ENCODE data around the gene CIBAR2.

CIBAR2 gene

GRCh38 chr16:85144026-85144915 is 32.0 kb upstream of the CIBAR2 start:
- no peak for DNase-seq

- no peak for DNase-seq
Observed at GRCh38 chr16:85142771-85143211, 30.5 kb upstream of the CIBAR2 start.

- DNase-seq = no peak
Observed at GRCh38 chr16:85142129-85142513, 29.8 kb upstream of the CIBAR2 start.

- no peak for DNase-seq
Observed at GRCh38 chr16:85141491-85142128, 29.3 kb upstream of the CIBAR2 start.

GRCh38 chr16:85140455-85141012 is 28.3 kb upstream of the CIBAR2 start:
- no peak for DNase-seq

GRCh38 chr16:85139881-85140339 is 27.6 kb upstream of the CIBAR2 start:
- DNase-seq = no peak

GRCh38 chr16:85138825-85139627 is 26.8 kb upstream of the CIBAR2 start:
- DNase-seq = no peak

- no peak for DNase-seq
Observed at GRCh38 chr16:85138073-85138824, 26.0 kb upstream of the CIBAR2 start.

GRCh38 chr16:85137323-85138072 is 25.2 kb upstream of the CIBAR2 start:
- DNase-seq = no peak

- DNase-seq = no peak
Observed at GRCh38 chr16:85136702-85137322, 24.5 kb upstream of the CIBAR2 start.

GRCh38 chr16:85136213-85136701 is 24.0 kb upstream of the CIBAR2 start:
- DNase-seq = no peak

- no peak for DNase-seq
Observed at GRCh38 chr16:85134789-85135142, 22.5 kb upstream of the CIBAR2 start.

- no peak for DNase-seq
Observed at GRCh38 chr16:85134076-85134788, 22.0 kb upstream of the CIBAR2 start.

GRCh38 chr16:85133290-85133599 is 21.0 kb upstream of the CIBAR2 start:
- no peak for DNase-seq

- no peak for DNase-seq
Observed at GRCh38 chr16:85132456-85133289, 20.4 kb upstream of the CIBAR2 start.

- DNase-seq = no peak
Observed at GRCh38 chr16:85130705-85131028, 18.4 kb upstream of the CIBAR2 start.

GRCh38 chr16:85129876-85130704 is 17.8 kb upstream of the CIBAR2 start:
- no peak for DNase-seq

- no peak for DNase-seq
Observed at GRCh38 chr16:85128079-85128837, 16.0 kb upstream of the CIBAR2 start.
